HUES6 (cell line): ENCODE data around the gene KIFC1.

Experiments
- H3K27ac ChIP-seq: 2 replicates; pipeline ENCODE4 v1.7.0; 2013; ENCODE audit warnings: low read depth, mild to moderate bottlenecking, low read length, inconsistent platforms
- H3K27me3 ChIP-seq: 2 replicates; pipeline ENCODE4 v1.6.1; 2013; ENCODE audit warnings: low read length; ENCODE audit not compliant: control insufficient read depth, insufficient read depth
- H3K36me3 ChIP-seq: 2 replicates; pipeline ENCODE4 v1.6.1; 2013; ENCODE audit warnings: low read length; ENCODE audit not compliant: control insufficient read depth, insufficient read depth
- H3K4me1 ChIP-seq: 2 replicates; pipeline ENCODE4 v1.6.1; 2013; ENCODE audit warnings: low read length; ENCODE audit not compliant: control insufficient read depth, insufficient read depth
- H3K4me3 ChIP-seq: 2 replicates; pipeline ENCODE4 v1.5.1; 2013; ENCODE audit warnings: low read depth, low read length
- H3K9ac ChIP-seq: one replicate; pipeline ENCODE4 v1.6.1; 2013; ENCODE audit warnings: mild to moderate bottlenecking, low read length
- H3K9me3 ChIP-seq: 2 replicates; pipeline ENCODE4 v1.6.1; 2013; ENCODE audit warnings: low read depth, low read length; ENCODE audit not compliant: control insufficient read depth, insufficient read depth

Gene KIFC1

DNA sequence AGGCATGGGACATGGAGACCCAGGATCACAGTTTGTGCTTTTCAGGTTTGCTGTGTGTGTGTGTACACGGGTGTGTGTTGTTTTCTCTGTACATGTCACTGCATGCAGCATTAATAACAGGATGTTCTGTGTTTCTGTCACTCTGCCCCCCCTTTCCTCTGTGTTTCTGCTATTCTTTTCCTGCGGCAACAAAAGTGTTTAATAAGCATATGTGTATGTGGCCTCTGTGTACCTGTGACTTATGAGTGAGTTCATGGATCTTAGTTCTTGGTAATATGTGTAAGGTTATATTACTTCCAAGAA is 38.1 kb downstream of the KIFC1 start:
- no peak overlapping the region for H3K9ac ChIP-seq
- H3K36me3 ChIP-seq = peaks cover 4% of the 10 kb centered on the region; the same call in 1 of the 2 replicates
- peaks cover 71% of the 10 kb centered on the region for H3K4me1 ChIP-seq
- no peak overlapping the region for H3K27ac ChIP-seq
- no peaks in the 10 kb centered on the region for H3K9me3 ChIP-seq
- no peak overlapping the region for H3K4me3 ChIP-seq
- no peaks in the 10 kb centered on the region for H3K27me3 ChIP-seq

DNA sequence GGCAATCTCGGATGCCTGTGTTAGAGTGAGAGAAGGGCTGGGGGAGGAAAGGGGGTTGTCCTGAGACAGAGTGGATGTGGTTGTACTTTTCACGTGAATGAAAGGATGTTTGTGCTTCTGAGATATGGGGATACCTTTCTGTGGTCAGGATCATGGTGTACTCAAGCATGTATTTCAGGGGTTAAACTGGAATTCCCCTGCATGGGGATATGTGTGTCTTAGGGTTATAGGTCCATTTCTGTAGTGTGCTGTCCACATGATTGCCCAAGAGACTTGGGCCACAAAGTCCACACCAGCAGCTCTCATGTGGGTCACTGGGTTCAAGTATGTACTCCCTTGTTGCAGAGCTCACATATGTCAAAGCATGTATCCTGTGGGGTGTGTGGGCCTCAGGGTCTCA is 38.7 kb downstream of the KIFC1 start:
- H3K27ac ChIP-seq = 0 out of 2 replicates have a peak overlapping the region, but pooled peaks have one; percentile 1
- peaks cover 6% of the 10 kb centered on the region for H3K36me3 ChIP-seq
- H3K9ac ChIP-seq = no peak overlapping the region
- peaks cover 65% of the 10 kb centered on the region for H3K4me1 ChIP-seq
- no peaks in the 10 kb centered on the region for H3K9me3 ChIP-seq
- H3K27me3 ChIP-seq = no peaks in the 10 kb centered on the region
- peak overlapping the region; percentile 79 for H3K4me3 ChIP-seq

DNA sequence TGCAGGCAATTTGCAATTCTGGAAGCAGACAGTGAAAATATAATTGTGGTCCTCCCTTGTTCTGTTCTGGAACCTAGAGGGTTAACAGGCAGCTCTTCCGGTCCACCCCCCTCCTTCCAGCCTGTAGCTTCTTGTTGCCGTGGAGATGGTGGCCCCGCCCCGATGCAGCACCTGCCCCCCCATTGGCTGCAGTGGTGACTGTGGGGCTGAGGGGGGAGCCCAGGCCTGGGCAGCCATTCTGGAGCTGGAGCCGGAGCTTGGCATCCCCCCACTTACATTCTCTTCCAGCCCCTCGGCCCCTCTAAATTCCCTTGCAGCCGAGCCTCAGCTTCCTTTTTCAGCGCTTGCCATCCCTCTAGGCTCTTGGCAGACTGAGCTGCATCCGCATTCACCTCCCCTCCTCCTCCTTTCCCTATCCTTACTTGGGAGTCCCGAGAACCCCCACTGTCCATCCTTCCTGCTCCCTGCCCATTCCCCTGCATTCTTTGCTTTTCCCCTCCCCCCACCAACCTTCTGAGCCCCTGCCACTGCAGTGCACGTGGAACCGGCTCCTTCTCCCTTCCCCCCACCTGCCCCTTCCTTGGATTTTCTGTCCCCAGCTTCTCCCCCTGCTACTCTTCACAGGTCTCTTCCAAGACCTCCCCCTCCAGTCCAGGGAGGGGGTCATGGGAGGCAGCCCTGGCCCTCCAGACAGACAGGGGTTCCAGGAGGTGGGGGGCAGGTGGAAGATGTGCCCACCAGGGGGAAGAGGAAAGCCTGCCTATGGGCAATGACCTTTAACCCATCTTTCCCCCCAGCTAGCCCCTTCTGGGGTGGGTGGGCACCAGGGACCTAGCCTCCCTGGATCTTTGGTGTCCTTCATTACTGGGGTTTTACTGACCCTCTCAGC is 39.6 kb downstream of the KIFC1 start:
- peak overlapping the region; percentile 88 for H3K9ac ChIP-seq

DNA sequence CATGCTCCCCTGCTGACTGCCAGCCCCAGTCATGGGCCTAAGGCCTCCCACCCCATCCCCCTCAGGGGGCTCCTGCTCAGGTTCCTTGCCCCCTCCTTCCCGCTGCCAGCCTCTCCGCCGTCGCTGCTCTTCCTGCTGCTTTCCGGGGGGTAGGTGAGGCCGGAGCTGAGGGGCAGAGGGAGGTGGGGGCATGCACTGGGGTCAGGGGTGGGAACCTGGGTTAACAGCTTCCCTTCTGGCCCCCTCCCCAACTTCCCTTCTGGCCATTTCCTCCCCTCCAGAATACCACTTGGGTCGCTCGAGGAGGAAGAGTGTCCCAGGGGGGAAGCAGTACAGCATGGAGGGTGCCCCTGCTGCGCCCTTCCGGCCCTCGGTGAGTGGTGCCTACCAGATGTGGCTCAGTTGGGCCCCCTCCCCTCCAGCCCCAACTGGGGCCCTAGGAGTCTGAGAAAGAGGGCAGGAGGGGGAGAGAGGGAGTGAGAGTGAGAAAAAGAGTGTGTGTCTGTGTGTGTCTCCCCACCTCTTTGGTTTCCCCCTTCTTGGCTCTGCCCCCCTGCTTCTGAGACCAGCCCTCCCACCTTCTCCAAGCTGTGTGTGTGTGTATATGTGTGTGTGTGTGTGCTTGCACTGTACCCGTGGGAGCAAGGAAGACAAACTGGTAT is 40.4 kb downstream of the KIFC1 start:
- Histone ChIP-seq H3K36me3 (peaks cover 22% of the 10 kb centered on the region), H3K9ac (peak overlapping the region; percentile 88), H3K4me1 (peaks cover 63% of the 10 kb centered on the region), H3K4me3 (peak overlapping the region; percentile 79), H3K27me3 (no peaks in the 10 kb centered on the region), H3K27ac (peak overlapping the region; percentile 98), H3K9me3 (no peaks in the 10 kb centered on the region)

More for the DNA sequence above, 39.6 kb downstream of the KIFC1 start:
- Histone ChIP-seq H3K9me3 (no peaks in the 10 kb centered on the region), H3K36me3 (peaks cover 14% of the 10 kb centered on the region), H3K4me1 (peaks cover 65% of the 10 kb centered on the region), H3K27ac (peak overlapping the region; percentile 98), H3K4me3 (peak overlapping the region; percentile 79), H3K27me3 (no peaks in the 10 kb centered on the region)

DNA sequence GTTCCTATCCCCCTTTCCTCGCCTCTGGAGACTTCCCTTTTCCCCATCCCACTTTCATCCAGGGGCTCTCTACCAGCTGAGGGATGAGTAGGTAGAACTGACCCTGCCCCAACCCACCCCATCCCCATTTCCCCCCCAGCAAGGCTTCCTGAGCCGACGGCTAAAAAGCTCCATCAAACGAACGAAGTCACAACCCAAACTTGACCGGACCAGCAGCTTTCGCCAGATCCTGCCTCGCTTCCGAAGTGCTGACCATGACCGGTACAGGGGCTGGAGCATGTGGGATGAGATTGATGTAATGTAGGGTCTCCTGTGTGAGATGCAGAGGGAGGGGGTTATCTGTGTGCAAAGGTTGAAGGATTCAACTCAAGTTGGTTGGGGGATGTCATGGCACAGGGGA is 40.9 kb downstream of the KIFC1 start:
- H3K9me3 ChIP-seq = no peaks in the 10 kb centered on the region
- peak overlapping the region; percentile 79 for H3K4me3 ChIP-seq
- H3K27me3 ChIP-seq = no peaks in the 10 kb centered on the region
- H3K9ac ChIP-seq = peak overlapping the region; percentile 88
- peaks cover 27% of the 10 kb centered on the region for H3K36me3 ChIP-seq
- peaks cover 58% of the 10 kb centered on the region for H3K4me1 ChIP-seq
- H3K27ac ChIP-seq = peak overlapping the region; percentile 98; the same call in 1 of the 2 replicates

DNA sequence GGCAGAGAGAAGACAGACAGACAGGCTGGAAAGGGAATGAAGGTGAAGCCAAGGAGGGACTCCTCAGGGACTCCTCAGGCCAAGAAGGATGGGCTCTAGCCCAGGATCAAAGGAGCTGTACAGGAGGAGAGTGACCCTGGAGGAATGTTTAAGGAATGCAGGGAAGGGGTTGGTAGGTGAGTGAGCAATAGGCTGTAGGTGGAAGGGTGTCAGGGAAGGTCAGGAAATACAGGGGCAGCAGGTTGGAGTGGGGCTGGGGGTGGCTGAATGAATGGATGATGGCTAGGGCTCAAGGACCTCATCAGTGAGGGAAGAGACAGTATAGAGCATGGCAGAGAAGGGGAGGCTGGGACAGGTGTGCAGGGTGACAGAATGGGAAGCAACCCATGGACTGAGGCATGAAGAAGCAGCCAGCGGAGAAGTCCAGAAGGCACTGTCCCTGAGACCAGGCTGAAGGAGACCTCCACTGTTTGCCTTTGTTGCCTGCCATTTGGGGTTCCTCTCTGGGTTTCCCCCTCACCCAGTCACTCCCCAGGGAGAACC is 41.4 kb downstream of the KIFC1 start:
- peaks cover 32% of the 10 kb centered on the region for H3K36me3 ChIP-seq
- no peaks in the 10 kb centered on the region for H3K27me3 ChIP-seq
- H3K27ac ChIP-seq = peak overlapping the region; percentile 41; the same call in 1 of the 2 replicates
- peak overlapping the region; percentile 88 for H3K9ac ChIP-seq
- H3K4me3 ChIP-seq = peak overlapping the region; percentile 79
- peaks cover 58% of the 10 kb centered on the region for H3K4me1 ChIP-seq
- H3K9me3 ChIP-seq = no peaks in the 10 kb centered on the region

DNA sequence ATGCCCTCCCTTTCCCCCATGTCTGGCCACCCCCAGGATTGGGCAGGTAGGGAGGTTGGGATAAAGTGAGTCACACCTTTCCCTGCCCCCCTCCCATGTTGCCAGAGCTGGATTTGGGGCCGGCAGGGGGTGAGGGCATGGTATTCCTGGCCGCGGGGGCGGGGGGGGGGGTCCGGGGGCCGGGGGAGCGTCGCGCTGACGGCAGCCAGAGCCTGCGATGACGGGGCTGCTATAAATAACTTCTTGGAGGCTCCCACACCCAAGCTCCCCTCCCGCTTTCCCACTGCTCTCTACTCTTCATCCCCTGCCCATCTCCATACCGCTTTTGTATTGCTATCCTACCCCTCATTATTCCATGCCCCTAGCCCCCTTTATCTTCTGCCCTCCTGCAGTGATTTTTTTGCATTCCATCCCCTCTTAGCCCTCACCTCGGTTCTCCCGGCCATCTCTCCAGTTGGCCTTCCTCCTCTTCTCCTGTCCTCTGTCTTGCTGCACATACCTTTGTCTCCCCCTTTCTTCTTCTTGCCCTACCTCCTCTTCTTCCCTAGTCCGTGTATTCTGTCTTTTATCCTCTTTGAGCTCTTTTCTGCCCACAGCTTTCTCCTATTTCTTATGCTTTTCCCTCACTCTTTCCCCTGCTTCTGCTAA is 42.0 kb downstream of the KIFC1 start:
- Histone ChIP-seq H3K4me1 (peaks cover 53% of the 10 kb centered on the region), H3K9ac (peak overlapping the region; percentile 88), H3K36me3 (peaks cover 38% of the 10 kb centered on the region), H3K27me3 (no peaks in the 10 kb centered on the region), H3K27ac (peak overlapping the region; percentile 68; the same call in 1 of the 2 replicates), H3K9me3 (no peaks in the 10 kb centered on the region), H3K4me3 (peak overlapping the region; percentile 79)

DNA sequence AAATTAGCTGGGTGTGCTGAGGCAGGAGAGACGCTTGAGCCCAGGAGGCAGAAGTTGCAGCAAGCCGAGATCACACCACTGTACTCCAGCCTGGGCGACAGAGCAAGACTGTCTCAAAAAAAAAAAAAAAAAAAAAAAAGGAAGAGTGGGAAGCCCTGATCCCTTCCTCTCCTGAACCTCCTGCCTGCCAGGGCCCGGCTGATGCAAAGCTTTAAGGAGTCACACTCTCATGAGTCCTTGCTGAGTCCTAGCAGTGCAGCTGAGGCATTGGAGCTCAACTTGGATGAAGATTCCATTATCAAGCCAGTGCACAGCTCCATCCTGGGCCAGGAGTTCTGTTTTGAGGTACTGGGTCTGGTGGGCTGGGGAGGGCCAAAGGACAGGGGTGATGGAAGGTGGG is 43.3 kb downstream of the KIFC1 start:
- Histone ChIP-seq H3K4me1 (peaks cover 40% of the 10 kb centered on the region), H3K36me3 (peaks cover 49% of the 10 kb centered on the region), H3K9me3 (no peaks in the 10 kb centered on the region), H3K9ac (no peak overlapping the region), H3K4me3 (no peak overlapping the region), H3K27me3 (no peaks in the 10 kb centered on the region), H3K27ac (peak overlapping the region; percentile 15; the same call in 1 of the 2 replicates)

DNA sequence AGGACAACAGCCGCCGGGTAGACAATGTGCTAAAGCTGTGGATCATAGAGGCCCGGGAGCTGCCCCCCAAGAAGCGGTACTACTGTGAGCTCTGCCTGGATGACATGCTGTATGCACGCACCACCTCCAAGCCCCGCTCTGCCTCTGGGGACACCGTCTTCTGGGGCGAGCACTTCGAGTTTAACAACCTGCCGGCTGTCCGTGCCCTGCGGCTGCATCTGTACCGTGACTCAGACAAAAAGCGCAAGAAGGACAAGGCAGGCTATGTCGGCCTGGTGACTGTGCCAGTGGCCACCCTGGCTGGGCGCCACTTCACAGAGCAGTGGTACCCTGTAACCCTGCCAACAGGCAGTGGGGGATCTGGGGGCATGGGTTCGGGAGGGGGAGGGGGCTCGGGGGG is 46.0 kb downstream of the KIFC1 start:
- no peak overlapping the region for H3K4me3 ChIP-seq
- peaks cover 76% of the 10 kb centered on the region for H3K36me3 ChIP-seq
- no peaks in the 10 kb centered on the region for H3K27me3 ChIP-seq
- no peaks in the 10 kb centered on the region for H3K9me3 ChIP-seq
- H3K9ac ChIP-seq = no peak overlapping the region
- no peak overlapping the region for H3K27ac ChIP-seq
- H3K4me1 ChIP-seq = peaks cover 15% of the 10 kb centered on the region

DNA sequence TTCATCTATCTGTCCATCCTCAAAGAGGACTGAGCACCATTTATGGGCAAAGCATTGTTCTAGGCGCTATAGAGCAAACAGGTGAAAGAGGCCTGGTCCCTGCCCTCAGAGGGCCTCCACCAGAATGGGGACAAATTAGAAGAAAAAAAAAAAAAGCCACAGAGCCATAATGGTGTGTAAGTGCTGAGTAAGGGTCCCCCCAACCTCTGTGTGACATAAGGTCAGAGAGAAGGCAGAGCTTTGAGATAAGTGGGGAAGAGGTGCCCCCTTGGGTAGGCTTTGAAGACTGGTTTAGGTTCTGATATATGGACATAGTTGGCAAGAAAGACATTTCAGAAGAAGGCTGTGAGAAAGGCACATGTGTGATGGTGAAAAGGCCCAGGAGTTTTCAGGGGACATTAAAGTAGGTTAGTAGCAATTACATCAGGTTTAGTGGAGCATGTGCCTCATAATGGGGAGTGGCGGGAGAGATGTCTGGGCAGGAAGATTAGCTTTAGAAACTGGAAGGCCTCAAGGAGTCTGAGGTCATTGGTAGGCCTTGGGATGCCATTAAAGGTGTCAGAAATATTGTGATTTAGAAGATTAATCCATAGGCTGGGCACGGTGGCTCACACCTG is 47.5 kb downstream of the KIFC1 start:
- H3K27me3 ChIP-seq = no peaks in the 10 kb centered on the region
- no peaks in the 10 kb centered on the region for H3K9me3 ChIP-seq
- no peak overlapping the region for H3K27ac ChIP-seq
- peaks cover 88% of the 10 kb centered on the region for H3K36me3 ChIP-seq
- no peak overlapping the region for H3K4me3 ChIP-seq
- H3K9ac ChIP-seq = no peak overlapping the region
- peaks cover 2% of the 10 kb centered on the region for H3K4me1 ChIP-seq
